Kidney epithelial cell (primary cell): ENCODE measurements around the gene SGIP1. TPM values are rescaled to one million over a fixed set of nuclear protein-coding genes. Genes with fewer than 3 reads are reported as not detected.

Source experiments
- DNase-seq: peaks from one replicate; pipeline ENCODE4 v3.0.0-alpha.2; 2010; ENCODE audit warnings: low read depth
- H3K27me3 ChIP-seq: 2 replicates; pipeline ENCODE4 v1.6.0; 2011; ENCODE audit warnings: low read length; ENCODE audit not compliant: control insufficient read depth, insufficient read depth
- H3K36me3 ChIP-seq: 2 replicates; pipeline ENCODE4 v1.5.1; 2011; ENCODE audit warnings: low read length; ENCODE audit not compliant: control insufficient read depth, insufficient read depth
- H3K4me3 ChIP-seq: 2 replicates; pipeline ENCODE4 v1.5.1; 2011; ENCODE audit warnings: low read depth, mild to moderate bottlenecking, control low read depth, low read length
- total RNA-seq: library from RNA; depleted of rRNA; stranded (reverse); fragments of >200 nt; gene quantifications from 2 replicates; pipeline ENCODE4 v1.2.3, GENCODE V29; 2015
- TF ChIP-seq, protein P1 (sequence below): IDR thresholded peaks from 2 replicates; pipeline ENCODE4 v1.5.1; 2011; ENCODE audit warnings: mild to moderate bottlenecking, moderate library complexity, low read length, control low read depth, inconsistent platforms; ENCODE audit not compliant: insufficient read depth, poor library complexity, severe bottlenecking

SGIP1 gene
- total RNA-seq, 1 donor from 2014 or later = 6.9 TPM

DNA sequence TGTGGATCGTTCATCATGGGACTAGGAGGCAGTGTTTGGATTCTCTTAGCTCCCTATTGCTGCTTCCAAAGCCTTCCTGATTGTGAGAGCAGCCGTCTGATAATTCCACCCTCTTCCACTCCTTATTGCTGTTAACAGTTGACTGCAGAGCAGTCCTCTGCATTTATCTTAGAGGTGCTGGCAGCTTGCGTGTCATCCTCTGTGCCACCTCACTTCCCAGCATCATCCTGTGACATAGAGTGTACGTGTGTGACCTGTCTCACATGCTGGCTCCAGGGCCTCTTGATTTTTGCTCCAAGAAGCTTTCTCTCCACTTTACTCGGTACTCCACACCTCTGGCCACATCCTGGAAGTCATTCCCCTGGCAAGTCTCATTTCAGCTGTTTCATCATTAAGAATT is 165.3 kb downstream of the SGIP1 start:
- DNase-seq = no peak
- TF ChIP-seq, protein P1, sequence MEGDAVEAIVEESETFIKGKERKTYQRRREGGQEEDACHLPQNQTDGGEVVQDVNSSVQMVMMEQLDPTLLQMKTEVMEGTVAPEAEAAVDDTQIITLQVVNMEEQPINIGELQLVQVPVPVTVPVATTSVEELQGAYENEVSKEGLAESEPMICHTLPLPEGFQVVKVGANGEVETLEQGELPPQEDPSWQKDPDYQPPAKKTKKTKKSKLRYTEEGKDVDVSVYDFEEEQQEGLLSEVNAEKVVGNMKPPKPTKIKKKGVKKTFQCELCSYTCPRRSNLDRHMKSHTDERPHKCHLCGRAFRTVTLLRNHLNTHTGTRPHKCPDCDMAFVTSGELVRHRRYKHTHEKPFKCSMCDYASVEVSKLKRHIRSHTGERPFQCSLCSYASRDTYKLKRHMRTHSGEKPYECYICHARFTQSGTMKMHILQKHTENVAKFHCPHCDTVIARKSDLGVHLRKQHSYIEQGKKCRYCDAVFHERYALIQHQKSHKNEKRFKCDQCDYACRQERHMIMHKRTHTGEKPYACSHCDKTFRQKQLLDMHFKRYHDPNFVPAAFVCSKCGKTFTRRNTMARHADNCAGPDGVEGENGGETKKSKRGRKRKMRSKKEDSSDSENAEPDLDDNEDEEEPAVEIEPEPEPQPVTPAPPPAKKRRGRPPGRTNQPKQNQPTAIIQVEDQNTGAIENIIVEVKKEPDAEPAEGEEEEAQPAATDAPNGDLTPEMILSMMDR = no peak
- H3K27me3 ChIP-seq = no peaks in the 10 kb centered on the region
- no peak overlapping the region for H3K4me3 ChIP-seq
- H3K36me3 ChIP-seq = no peaks in the 10 kb centered on the region

DNA sequence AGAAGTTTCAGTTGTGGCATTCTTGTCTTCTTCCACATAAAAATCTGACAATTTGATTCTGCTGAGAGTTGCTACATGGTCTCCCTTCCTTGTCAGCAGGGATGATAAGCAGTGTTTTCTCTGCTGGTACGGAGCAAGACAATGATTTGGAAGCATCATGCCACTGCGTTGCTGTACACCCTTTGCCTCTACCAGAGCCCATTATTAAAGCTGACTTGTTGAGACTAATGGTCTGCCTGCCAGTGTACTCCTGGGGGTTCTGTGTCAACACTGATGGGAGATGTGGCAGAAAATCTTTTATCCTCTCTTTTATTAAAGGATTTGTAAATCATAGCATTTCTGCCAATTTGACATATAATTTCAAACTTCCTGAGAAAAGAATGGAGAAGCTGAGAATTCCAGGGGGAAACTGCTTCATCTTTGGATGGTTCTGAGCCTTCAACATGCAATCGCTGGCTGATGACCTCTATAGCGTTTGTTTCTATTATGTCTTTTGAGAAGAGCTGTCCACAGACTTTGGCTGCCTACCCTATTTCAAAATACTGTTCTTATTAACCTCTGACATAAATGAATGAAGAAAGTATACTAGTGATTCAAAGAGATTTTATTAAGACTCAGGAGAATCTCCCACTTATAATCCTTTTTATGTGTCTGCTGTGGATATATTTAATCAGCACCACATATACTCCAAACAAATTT is 170.4 kb downstream of the SGIP1 start:
- no peaks in the 10 kb centered on the region for H3K36me3 ChIP-seq
- DNase-seq = no peak
- H3K27me3 ChIP-seq = no peaks in the 10 kb centered on the region
- no peak overlapping the region for H3K4me3 ChIP-seq
- TF ChIP-seq, protein P1 = no peak

DNA sequence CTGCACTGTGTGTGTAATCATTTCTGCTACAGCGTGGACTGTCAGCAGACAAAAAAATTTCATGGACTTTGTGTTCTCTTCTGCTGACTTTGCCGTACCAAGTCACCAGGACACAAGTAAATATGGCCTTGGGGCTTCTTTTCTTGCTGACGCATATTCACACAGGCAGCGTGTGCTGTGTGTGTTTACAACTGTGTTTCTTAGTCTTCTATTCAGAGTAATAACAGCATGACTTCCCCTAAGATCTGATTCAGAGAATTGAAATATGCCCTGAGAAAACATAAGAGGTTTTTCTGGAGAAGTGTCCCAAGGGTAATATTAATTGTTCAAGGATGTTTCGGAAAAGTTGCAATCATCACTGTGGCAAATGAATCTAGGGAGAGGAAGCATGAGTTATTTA is 171.2 kb downstream of the SGIP1 start:
- no peak for DNase-seq

DNA sequence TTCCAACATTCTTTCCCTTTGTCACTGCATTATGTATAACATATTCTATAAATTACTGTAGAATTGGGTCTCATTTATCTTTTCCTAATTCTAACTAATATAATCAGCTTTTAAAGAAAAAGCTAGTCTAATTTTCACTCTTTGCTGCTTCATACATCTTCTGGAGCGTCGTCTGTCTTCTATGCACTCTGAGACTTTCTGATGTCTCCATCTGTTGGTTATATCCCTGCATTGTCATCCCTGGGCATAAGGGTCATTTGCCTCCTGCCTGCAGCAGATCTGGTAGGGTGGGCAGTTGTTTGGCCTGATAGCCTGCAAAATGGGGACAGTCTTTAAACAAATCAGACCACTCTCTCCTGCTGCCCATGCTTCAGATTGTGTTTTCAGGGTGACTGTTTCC is 177.5 kb downstream of the SGIP1 start:
- no peaks in the 10 kb centered on the region for H3K36me3 ChIP-seq
- no peak for DNase-seq
- TF ChIP-seq, protein P1 = no peak
- H3K27me3 ChIP-seq = no peaks in the 10 kb centered on the region
- H3K4me3 ChIP-seq = no peak overlapping the region

More for the DNA sequence above, 171.2 kb downstream of the SGIP1 start:
- Histone ChIP-seq H3K36me3 (no peaks in the 10 kb centered on the region), H3K27me3 (no peaks in the 10 kb centered on the region), H3K4me3 (no peak overlapping the region)
- TF ChIP-seq, protein P1 = no peak

DNA sequence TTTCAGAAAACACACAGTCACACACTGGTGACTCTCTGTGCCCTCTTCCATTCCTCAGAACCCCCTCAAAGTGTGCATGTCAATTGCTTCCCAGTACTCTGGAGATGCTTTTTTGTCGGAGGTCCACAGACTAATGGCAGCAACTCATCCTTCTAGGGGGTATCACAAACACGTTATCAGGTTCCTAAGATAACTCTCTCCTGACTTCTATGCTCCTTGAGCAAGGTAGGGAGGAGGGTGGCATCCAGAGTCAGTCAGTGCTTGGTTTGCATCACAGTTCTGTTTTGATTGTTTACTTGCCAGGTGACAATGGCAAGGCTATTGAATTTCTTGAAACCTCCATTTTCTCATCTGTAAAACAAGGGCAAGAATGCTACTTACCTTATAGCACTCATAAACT is 178.9 kb downstream of the SGIP1 start:
- Histone ChIP-seq H3K27me3 (no peaks in the 10 kb centered on the region), H3K36me3 (no peaks in the 10 kb centered on the region), H3K4me3 (no peak overlapping the region)
- no peak for DNase-seq
- TF ChIP-seq, protein P1 = no peak

DNA sequence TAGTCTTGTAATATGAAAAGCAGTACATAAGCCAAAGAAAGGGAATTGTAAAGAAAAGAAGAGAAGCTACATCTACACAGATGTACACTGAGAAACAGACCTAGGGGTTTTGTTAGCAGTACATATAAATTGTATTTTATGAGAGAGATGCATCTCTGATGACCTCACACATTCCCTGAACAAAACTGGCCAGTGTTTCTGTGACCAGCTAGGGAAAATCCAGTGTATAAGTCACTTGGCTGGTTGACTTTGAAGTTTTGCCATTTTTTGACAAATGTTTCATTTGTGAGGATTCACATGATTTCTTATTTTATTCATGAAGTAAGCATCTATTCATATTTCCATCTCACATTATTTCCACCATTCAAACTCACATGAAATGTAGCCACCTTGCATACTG is 190.0 kb downstream of the SGIP1 start:
- no peak for DNase-seq
- TF ChIP-seq, protein P1 = no peak
- H3K27me3 ChIP-seq = no peaks in the 10 kb centered on the region
- H3K4me3 ChIP-seq = no peak overlapping the region
- H3K36me3 ChIP-seq = no peaks in the 10 kb centered on the region
